RWPE2 (cell line): ENCODE data around the gene MRLN.
A peak's percentile ranks its signal among the peaks of the same experiment; 100 is the strongest.

Experiments
- ATAC-seq: fragments of 200-7000 bp; cut with Tn5 transposase; 3 replicates; pipeline ENCODE4 v1.9.1; 2021; ENCODE audit warnings: low read depth
- DNase-seq: peaks from one replicate; pipeline ENCODE4 v3.0.0-alpha.2; 2020; ENCODE audit warnings: low spot score
- H3K27ac ChIP-seq: fragments of 450-650 bp; 2 replicates; pipeline ENCODE4 v1.5.1; 2017; ENCODE audit warnings: mild to moderate bottlenecking; ENCODE audit not compliant: poor library complexity, severe bottlenecking
- H3K27me3 ChIP-seq: fragments of 250-450 bp; sonication (Bioruptor Pico); 2 replicates; pipeline ENCODE4 v1.5.1; 2021; ENCODE audit warnings: mild to moderate bottlenecking, moderate library complexity; ENCODE audit not compliant: insufficient read depth, poor library complexity, severe bottlenecking
- H3K36me3 ChIP-seq: fragments of 250-450 bp; sonication (Bioruptor Pico); 2 replicates; pipeline ENCODE4 v1.5.1; 2020; ENCODE audit warnings: low read depth, mild to moderate bottlenecking, moderate library complexity
- H3K4me1 ChIP-seq: fragments of 250-450 bp; sonication (Bioruptor Pico); 2 replicates; pipeline ENCODE4 v1.5.1; 2021; ENCODE audit warnings: mild to moderate bottlenecking, moderate library complexity; ENCODE audit not compliant: insufficient read depth, poor library complexity, severe bottlenecking
- H3K4me3 ChIP-seq: fragments of 250-450 bp; sonication (Bioruptor Pico); 2 replicates; pipeline ENCODE4 v1.5.1; 2021; ENCODE audit warnings: mild to moderate bottlenecking, moderate library complexity; ENCODE audit not compliant: severe bottlenecking
- H3K9me3 ChIP-seq: fragments of 250-450 bp; sonication (Bioruptor Pico); 2 replicates; pipeline ENCODE4 v1.5.1; 2021; ENCODE audit warnings: mild to moderate bottlenecking, moderate library complexity; ENCODE audit not compliant: severe bottlenecking
- TF ChIP-seq, protein P1 (sequence below): fragments of 450-650 bp; IDR thresholded peaks from one replicate; pipeline ENCODE4 v1.5.1; 2017; ENCODE audit warnings: mild to moderate bottlenecking, moderate library complexity; ENCODE audit not compliant: poor library complexity, severe bottlenecking

MRLN gene

DNA sequence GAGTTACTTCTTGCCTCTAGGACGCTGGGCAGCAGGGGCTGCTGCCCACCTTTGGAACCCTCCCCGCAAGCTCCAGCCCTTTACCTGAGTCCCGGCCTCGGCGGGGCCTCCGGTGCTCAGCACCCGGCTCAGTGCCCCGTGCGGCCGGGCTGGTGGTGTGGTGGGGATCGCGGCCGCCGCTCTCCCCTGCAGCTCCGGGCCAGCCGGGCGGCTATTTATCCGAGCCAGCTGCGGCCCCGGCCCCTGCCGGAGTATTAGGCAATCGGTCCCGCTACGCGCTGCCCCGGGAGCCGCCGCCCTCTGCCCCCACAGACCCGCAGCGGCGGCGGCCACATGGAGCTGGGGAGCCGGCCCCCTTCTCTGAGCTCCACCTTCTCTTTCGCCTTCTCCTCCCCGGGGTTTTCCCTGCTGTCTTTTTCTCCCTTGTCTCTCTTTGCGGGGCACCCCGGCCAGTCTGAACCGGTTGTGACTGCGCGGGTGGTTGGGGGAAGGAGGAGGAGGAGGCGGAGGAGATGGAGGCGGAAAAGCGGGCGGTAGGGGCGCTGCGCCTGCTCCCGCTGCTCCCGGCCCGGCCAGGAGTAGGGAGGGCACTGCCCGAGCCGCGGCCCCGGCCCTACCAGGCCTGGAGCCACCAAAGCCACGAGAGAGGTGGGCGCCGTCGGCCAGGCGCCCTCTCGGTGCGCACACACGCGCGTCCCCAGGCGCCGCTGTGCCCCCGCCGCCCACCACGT is 43.7 kb downstream of the MRLN start, which contains the start of gene SLC16A9:
Gene SLC16A9, minus strand, starts transcription at position 456 of the 731 bp plus-strand sequence. CDS start 25,559 bp downstream, outside the sequence.
- no peak within 1 kb of the TSS for H3K27ac ChIP-seq
- DNase-seq (peak; percentile 66), ATAC-seq (peak; percentile 71)
- H3K27me3 ChIP-seq = peaks cover 16% of the 10 kb centered on the region
- no peaks in the 10 kb centered on the region; the same call in 1 of the 2 replicates for H3K36me3 ChIP-seq
- no peaks in the 10 kb centered on the region for H3K4me1 ChIP-seq
- H3K9me3 ChIP-seq = no peaks in the 10 kb centered on the region
- TF ChIP-seq, protein P1, sequence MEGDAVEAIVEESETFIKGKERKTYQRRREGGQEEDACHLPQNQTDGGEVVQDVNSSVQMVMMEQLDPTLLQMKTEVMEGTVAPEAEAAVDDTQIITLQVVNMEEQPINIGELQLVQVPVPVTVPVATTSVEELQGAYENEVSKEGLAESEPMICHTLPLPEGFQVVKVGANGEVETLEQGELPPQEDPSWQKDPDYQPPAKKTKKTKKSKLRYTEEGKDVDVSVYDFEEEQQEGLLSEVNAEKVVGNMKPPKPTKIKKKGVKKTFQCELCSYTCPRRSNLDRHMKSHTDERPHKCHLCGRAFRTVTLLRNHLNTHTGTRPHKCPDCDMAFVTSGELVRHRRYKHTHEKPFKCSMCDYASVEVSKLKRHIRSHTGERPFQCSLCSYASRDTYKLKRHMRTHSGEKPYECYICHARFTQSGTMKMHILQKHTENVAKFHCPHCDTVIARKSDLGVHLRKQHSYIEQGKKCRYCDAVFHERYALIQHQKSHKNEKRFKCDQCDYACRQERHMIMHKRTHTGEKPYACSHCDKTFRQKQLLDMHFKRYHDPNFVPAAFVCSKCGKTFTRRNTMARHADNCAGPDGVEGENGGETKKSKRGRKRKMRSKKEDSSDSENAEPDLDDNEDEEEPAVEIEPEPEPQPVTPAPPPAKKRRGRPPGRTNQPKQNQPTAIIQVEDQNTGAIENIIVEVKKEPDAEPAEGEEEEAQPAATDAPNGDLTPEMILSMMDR = peak; percentile 50
- peak within 1 kb of the TSS; percentile 47 for H3K4me3 ChIP-seq

DNA sequence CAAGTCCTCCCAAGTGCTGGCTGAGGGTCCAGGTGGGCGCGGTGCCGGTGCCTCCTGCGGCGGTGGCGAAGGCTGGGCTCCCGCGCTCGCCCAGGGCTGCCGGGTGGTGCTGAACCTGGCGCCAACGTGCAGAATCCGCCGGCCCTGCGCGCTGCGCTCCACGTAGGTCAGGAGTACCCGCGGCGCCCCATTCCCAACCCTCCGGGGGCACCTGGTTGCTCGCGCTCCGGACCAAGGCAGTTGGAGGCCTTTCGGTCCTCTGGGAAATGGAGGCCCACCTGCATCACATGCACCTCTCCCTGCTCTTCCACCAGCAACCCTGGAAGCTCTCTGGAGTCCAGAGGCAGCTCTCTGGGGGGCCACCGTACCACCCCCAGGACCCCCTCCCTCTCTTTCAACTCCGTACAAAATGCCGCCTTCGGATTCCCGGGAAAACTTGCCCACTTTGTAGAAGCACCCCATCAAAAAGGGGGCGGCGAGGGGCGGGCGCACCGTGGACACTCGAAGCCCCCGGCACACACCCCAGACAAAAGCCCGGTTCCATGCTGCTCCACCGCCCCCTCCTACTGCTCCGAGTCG is 44.4 kb downstream of the MRLN start:
- TF ChIP-seq, protein P1 = no peak
- ATAC-seq (peak; percentile 78), DNase-seq (no peak)
- H3K27me3 ChIP-seq = peaks cover 16% of the 10 kb centered on the region
- H3K36me3 ChIP-seq = no peaks in the 10 kb centered on the region; the same call in 1 of the 2 replicates
- H3K9me3 ChIP-seq = no peaks in the 10 kb centered on the region
- H3K4me3 ChIP-seq = peak overlapping the region; percentile 47
- no peak overlapping the region for H3K27ac ChIP-seq
- H3K4me1 ChIP-seq = no peaks in the 10 kb centered on the region

- Histone ChIP-seq H3K36me3 (no peaks in the 10 kb centered on the region; the same call in 1 of the 2 replicates), H3K4me3 (no peak overlapping the region), H3K27ac (no peak overlapping the region), H3K4me1 (no peaks in the 10 kb centered on the region), H3K9me3 (no peaks in the 10 kb centered on the region), H3K27me3 (peaks cover 16% of the 10 kb centered on the region)
- no peak for DNase-seq
- TF ChIP-seq, protein P1 = no peak
- ATAC-seq = no peak
Observed at GRCh38 chr10:59706851-59707797, 46.1 kb downstream of the MRLN start.

DNA sequence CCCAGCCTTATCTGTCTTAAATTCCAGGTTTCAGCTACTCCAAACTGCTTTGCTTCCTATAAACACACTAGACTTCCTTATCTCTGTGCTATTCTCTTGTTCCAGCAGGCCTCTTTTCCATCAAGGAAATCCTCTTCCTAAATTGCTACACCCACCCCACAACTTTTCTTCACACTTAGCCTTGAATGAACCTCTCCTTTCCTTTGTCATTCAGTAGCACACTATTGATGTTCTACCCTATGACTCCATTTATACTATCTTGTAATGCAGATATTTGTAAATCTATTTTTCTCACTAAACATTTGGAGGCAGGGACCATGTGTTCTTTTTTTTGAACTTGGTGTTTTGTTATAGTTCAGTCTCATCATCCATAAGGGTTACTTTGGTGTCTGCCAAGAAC is 47.3 kb downstream of the MRLN start:
- ATAC-seq = no peak
- Histone ChIP-seq H3K36me3 (no peaks in the 10 kb centered on the region; the same call in 1 of the 2 replicates), H3K4me1 (no peaks in the 10 kb centered on the region), H3K9me3 (no peaks in the 10 kb centered on the region), H3K27ac (no peak overlapping the region), H3K4me3 (no peak overlapping the region), H3K27me3 (peaks cover 16% of the 10 kb centered on the region)
- no peak for DNase-seq
- TF ChIP-seq, protein P1 = no peak
